Adrenal gland (tissue), 12 donors: ENCODE measurements around the gene LSS. TPM values are rescaled to one million over a fixed set of nuclear protein-coding genes. Genes with fewer than 3 reads are reported as not detected.

ENCODE experiments used
- DNase-seq, 7 donors: peaks; one replicate each; pipeline ENCODE4 v3.0.0-alpha.2; 2019 to 2020
- H3K27ac ChIP-seq, 5 donors: fragments of 200-600 bp; sonication (generic) in 4 of 5; 1 replicate in 3 of 5; 2 replicates in 2 of 5; pipeline versions ENCODE4 v1.5.1 to v1.8.0; 2016 to 2020; ENCODE audit warnings: mild to moderate bottlenecking in 1 of 5
- H3K27me3 ChIP-seq: fragments of 200-600 bp; 2 replicates; pipeline ENCODE4 v1.8.0; 2021
- H3K36me3 ChIP-seq, 2 donors: fragments of 200-600 bp; replicated peaks in 1 of 2; 1 replicate in 1 of 2; 2 replicates in 1 of 2; pipeline versions ENCODE4 v1.5.1 to v1.8.0; 2018 to 2022
- H3K4me1 ChIP-seq, 2 donors: fragments of 200-600 bp; replicated peaks in 1 of 2; 1 replicate in 1 of 2; 2 replicates in 1 of 2; pipeline versions ENCODE4 v1.5.1 to v1.8.0; 2018 to 2021
- H3K4me3 ChIP-seq, 4 donors: fragments of 200-600 bp; sonication (generic) in 3 of 4; one replicate each; pipeline ENCODE4 v1.5.1; 2016 to 2018
- H3K9me3 ChIP-seq, 3 donors: fragments of 200-600 bp; sonication (generic) in 1 of 3; replicated peaks in 1 of 3; 1 replicate in 2 of 3; 2 replicates in 1 of 3; pipeline versions ENCODE4 v1.5.1 to v1.8.0; 2016 to 2021
- POLR2A ChIP-seq, 2 donors: fragments of 450-650 bp; IDR thresholded peaks; one replicate each; pipeline ENCODE4 v1.6.1; 2017; ENCODE audit warnings: antibody characterized with exemption in 2 of 2, mild to moderate bottlenecking in 2 of 2, moderate library complexity in 1 of 2
- WGBS, 4 donors: extraction: QIAGEN DNeasy Blood & Tissue Kit in 2 of 4; methylation state at CpG; one replicate each; pipeline versions ENCODE4 v1.1.5 to v1.1.7; 2013 to 2017; 5-methylcytosine and 5-hydroxymethylcytosine counted together
- intact Hi-C, 2 donors: fragments of 100-400 bp; cut with DNase I; formaldehyde crosslinking; loops; one replicate each; pipeline versions ENCODE4 v1.14.1 to v1.15.0; 2022 to 2023
- polyA plus RNA-seq, 3 donors: library from polyadenylated mRNA; stranded (reverse); fragments of 200-250 nt in 2 of 3; fragments of 350-450 nt in 1 of 3; fragmentation: Illumina TruSeq in 1 of 3; extraction: RNeasy Lipid Tissue Mini Kit (QIAGEN cat#74804) in 1 of 3; gene quantifications; one replicate each; pipeline ENCODE4 v1.2.3, GENCODE V29; 2013 to 2014
- total RNA-seq, 9 donors: library from RNA; depleted of rRNA in 4 of 9; stranded (reverse); fragments of >200 nt in 4 of 9; fragments of 120-200 nt in 1 of 9; fragmentation: NEBNext Ultra II Directional in 1 of 9; extraction: Animal tissue kit (Norgen Biotek cat#: 25700) in 1 of 9; gene quantifications; one replicate each; pipeline versions ENCODE4 v1.1.0 to v1.2.4, GENCODE V29; 2013 to 2023
- TF ChIP-seq, protein P1 (sequence below), 6 experiments: fragments of 450-650 bp in 4 of 6; fragments of 200-600 bp in 2 of 6; sonication (generic) in 1 of 6; IDR thresholded peaks; 1 replicate in 5 of 6; 2 replicates in 1 of 6; pipeline versions ENCODE4 v1.5.1 to v1.8.0; 2016 to 2021; ENCODE audit warnings: antibody characterized with exemption in 6 of 6, mild to moderate bottlenecking in 2 of 6, moderate library complexity in 1 of 6
- donor health status: healthy with polysubstance abuse.
- donor health status: Bipolar disorder and iron deficiency.
- donor health status: DM: yes; HTN: yes; CAD: no.
- donor health status: DM: no; HTN: no; CAD: no.
- donor health status: DM: no; HTN: no; CAD: no.
- donor health status: DM: yes; HTN: yes; CAD: no.

Gene LSS
- total and polyA plus RNA-seq, 12 donors = 46.3 to 246 (median 79.8) TPM

DNA sequence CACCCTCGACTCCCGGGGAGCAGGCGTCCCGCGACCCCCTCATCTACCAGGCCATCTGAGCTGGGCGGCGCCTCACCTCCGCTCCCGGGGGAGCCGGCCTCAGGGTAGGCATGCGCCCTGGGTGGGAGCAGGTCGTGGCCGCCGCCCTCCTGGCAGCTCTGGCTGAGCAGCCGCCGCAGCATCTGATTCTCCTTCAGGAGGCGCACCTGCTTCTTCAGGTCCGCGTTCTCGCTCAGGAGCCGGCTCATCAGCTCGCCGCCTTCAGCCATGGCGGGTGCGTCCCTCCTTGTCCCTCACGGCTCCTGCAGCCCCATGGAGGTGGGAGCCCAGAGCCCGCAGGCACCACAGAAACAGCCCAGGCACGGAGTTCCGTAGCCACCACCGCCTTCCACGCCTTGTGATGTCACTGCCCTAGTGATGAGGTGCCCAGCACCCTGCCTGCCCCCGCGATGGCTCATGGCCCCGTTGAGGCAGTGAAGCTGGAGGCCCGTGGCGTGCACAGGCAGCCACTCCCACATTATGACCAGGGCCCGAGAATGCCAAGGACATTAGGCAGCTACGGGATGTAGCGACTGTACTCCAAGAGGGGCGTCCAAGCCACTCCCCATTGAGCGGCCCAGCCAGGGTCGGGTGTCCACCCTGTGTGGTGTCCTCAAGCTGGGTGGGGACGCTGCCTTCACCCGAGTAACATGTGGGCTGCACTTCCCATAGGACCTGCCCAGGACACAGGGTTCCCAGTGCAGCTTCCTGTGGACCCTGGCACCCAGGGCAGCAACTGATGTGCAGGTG, 45.8 kb downstream of the LSS start:
- peak overlapping the region in 4 of 5 donors; percentile 43 to 62 (median 54) for H3K27ac ChIP-seq

DNA sequence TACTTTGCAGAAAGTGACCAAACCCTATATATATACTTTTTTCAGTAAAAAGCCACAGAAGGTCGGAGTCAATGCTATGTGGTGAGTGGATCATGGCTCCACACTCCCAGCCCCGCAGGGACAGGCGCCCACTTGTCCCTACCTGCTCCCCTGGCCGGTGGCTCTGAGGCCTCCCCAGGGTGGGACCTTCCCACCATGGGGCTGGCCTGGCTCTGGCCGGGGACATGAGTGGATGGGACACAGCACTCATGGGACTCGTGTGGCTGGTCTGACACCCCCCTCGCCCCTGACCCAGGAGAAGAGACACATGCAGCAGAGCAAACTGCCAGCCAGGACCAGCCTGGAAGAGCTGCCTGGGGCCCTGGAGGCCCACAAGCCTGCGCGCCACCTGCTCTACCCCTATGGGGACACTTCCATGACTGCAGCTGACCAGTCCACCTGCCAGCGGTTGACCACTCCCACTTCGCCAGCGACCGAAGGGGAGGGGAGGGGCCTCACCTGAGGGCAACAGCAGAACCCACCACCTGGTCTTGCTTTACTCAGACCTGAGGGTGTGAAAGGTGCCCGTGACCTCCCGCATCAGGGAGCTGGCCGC, 46.5 kb downstream of the LSS start:
- Histone ChIP-seq H3K27ac (peak overlapping the region in 2 of 5 donors; percentile 32 to 62), H3K4me1 (peaks cover 0 to 3% of the 10 kb centered on the region in 2 donors)
- intact Hi-C loops = no loop called here

More for the DNA sequence above, 45.8 kb downstream of the LSS start:
- peak; percentile 58 to 82 (median 74) for DNase-seq
- TF ChIP-seq, protein P1, sequence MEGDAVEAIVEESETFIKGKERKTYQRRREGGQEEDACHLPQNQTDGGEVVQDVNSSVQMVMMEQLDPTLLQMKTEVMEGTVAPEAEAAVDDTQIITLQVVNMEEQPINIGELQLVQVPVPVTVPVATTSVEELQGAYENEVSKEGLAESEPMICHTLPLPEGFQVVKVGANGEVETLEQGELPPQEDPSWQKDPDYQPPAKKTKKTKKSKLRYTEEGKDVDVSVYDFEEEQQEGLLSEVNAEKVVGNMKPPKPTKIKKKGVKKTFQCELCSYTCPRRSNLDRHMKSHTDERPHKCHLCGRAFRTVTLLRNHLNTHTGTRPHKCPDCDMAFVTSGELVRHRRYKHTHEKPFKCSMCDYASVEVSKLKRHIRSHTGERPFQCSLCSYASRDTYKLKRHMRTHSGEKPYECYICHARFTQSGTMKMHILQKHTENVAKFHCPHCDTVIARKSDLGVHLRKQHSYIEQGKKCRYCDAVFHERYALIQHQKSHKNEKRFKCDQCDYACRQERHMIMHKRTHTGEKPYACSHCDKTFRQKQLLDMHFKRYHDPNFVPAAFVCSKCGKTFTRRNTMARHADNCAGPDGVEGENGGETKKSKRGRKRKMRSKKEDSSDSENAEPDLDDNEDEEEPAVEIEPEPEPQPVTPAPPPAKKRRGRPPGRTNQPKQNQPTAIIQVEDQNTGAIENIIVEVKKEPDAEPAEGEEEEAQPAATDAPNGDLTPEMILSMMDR (IDR thresholded peaks at IDR 0.05) = no peak
- peak in 1 of 2 donors; percentile 76 for TF ChIP-seq POLR2A (IDR thresholded peaks at IDR 0.05)
- peaks cover 0 to 6% of the 10 kb centered on the region in 2 donors for H3K4me1 ChIP-seq
- H3K9me3 ChIP-seq = no peaks in the 10 kb centered on the region
- intact Hi-C loops = no loop called here
- no peaks in the 10 kb centered on the region for H3K27me3 ChIP-seq
- H3K36me3 ChIP-seq = no peaks in the 10 kb centered on the region
- H3K4me3 ChIP-seq = no peak overlapping the region
- 62 to 91% (median 75%) methylated on average over 25 to 44 of the region's 44 CpGs for WGBS, 4 donors

DNA sequence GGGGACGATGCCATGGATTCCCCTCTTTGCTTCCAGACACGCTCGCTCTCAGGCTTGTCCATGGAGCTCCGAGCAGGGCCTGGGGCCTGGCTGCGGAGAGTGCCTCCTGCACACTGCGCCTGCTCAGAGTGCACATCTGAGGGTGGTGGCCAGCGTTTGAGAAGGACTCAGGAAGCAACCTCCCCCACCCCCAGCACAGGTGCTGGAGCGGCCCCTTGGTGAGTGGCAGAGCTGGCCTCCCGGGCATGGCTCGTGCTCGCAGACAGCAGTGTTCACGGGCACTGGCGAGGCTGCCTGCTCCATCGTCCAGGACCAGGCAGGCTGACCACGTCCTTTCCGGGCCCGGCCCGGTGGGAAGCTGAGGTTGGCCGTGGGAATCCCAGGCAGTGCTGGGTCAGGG, 47.1 kb downstream of the LSS start:
- Histone ChIP-seq H3K27ac (no peak overlapping the region), H3K36me3 (no peaks in the 10 kb centered on the region), H3K9me3 (peaks cover 0 to 5% (median 0%) of the 10 kb centered on the region in 3 donors), H3K27me3 (no peaks in the 10 kb centered on the region), H3K4me1 (peaks cover 0 to 3% of the 10 kb centered on the region in 2 donors), H3K4me3 (no peak overlapping the region)
- DNase-seq = peak in 2 of 7 donors; percentile 21 to 49
- TF ChIP-seq, protein P1 (IDR thresholded peaks at IDR 0.05) = no peak
- TF ChIP-seq POLR2A (IDR thresholded peaks at IDR 0.05) = no peak
- WGBS, 4 donors = 83 to 91% (median 83%) methylated on average over 11 to 19 of the region's 19 CpGs
- intact Hi-C loops = no loop called here

More for the DNA sequence above, 46.5 kb downstream of the LSS start:
- Histone ChIP-seq H3K4me3 (no peak overlapping the region), H3K27me3 (no peaks in the 10 kb centered on the region), H3K9me3 (no peaks in the 10 kb centered on the region), H3K36me3 (no peaks in the 10 kb centered on the region)
- TF ChIP-seq, protein P1 (IDR thresholded peaks at IDR 0.05) = no peak
- no peak for TF ChIP-seq POLR2A (IDR thresholded peaks at IDR 0.05)
- 82 to 91% (median 88%) methylated on average over 4 to 16 of the region's 16 CpGs for WGBS, 4 donors
- DNase-seq = peak in 2 of 7 donors; percentile 24 to 48

DNA sequence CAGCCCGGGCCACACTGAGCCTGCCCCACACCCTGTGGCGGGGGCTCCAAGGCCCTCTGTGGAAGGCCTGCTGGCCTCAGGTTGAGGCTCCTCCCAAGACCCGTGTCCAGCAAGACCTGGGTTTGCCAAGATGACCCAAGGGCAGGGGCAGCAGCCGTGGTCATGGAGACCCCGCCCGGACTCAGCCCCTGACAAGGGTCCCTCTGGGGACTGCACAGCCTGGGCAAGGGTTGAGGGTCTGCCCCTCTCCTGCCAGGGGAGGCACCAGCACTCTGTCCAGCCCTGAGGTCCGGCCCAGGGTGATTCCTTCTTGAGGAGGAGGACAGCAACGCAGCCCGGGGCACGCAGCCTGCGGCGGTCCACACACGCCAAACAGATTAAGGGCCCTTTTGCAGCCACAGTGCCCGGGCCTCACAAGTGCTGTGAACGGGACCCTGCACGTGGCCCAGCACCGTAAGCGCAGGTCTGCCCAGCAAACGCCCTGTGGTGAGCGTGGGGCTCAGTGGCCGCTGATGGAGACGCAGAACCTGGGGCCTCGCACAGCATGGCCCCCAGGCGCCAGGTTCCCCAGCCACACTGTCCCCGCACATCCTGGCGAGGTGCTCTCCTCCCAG, 47.7 kb downstream of the LSS start:
- Histone ChIP-seq H3K4me3 (no peak overlapping the region), H3K27me3 (no peaks in the 10 kb centered on the region), H3K4me1 (peaks cover 0 to 3% of the 10 kb centered on the region in 2 donors), H3K27ac (no peak overlapping the region), H3K36me3 (no peaks in the 10 kb centered on the region), H3K9me3 (peaks cover 0 to 5% (median 0%) of the 10 kb centered on the region in 3 donors)
- peak in 2 of 7 donors; percentile 16 to 49 for DNase-seq
- TF ChIP-seq, protein P1 (IDR thresholded peaks at IDR 0.05) = no peak
- no peak for TF ChIP-seq POLR2A (IDR thresholded peaks at IDR 0.05)
- intact Hi-C loops = no loop called here
- 91 to 95% (median 94%) methylated on average over 10 to 26 of the region's 26 CpGs for WGBS, 4 donors
